ENCODE data around the gene FGFR2.

Gene FGFR2

DNA sequence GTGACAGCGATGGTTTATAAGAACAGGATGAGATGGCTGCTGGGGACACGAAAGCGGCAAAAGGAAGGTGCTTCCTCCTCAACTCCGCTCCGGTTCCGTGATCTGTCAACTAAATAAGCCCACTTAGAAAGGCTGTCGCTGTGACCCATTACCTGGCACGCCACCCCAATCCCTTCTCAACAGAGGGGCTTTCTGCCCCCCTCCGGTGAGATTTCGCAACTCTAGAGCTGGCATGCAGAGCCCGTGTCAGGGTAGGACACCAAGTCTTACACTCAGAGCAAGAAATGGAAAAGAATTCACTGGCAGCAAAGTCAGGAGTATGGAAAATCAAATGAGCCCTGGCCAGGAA is 66.4 kb downstream of the FGFR2 start:
- ChIA-PET POLR2A (no interaction called here), CTCF (no interaction called here)
- TF ChIP-seq, protein P1, sequence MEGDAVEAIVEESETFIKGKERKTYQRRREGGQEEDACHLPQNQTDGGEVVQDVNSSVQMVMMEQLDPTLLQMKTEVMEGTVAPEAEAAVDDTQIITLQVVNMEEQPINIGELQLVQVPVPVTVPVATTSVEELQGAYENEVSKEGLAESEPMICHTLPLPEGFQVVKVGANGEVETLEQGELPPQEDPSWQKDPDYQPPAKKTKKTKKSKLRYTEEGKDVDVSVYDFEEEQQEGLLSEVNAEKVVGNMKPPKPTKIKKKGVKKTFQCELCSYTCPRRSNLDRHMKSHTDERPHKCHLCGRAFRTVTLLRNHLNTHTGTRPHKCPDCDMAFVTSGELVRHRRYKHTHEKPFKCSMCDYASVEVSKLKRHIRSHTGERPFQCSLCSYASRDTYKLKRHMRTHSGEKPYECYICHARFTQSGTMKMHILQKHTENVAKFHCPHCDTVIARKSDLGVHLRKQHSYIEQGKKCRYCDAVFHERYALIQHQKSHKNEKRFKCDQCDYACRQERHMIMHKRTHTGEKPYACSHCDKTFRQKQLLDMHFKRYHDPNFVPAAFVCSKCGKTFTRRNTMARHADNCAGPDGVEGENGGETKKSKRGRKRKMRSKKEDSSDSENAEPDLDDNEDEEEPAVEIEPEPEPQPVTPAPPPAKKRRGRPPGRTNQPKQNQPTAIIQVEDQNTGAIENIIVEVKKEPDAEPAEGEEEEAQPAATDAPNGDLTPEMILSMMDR (IDR thresholded peaks at IDR 0.05; ENCODE audit: control extremely low read depth, extremely low read depth, low read depth, missing control alignments) = no peak
- DNase-seq (ENCODE audit: extremely low spot score) = no peak

DNA sequence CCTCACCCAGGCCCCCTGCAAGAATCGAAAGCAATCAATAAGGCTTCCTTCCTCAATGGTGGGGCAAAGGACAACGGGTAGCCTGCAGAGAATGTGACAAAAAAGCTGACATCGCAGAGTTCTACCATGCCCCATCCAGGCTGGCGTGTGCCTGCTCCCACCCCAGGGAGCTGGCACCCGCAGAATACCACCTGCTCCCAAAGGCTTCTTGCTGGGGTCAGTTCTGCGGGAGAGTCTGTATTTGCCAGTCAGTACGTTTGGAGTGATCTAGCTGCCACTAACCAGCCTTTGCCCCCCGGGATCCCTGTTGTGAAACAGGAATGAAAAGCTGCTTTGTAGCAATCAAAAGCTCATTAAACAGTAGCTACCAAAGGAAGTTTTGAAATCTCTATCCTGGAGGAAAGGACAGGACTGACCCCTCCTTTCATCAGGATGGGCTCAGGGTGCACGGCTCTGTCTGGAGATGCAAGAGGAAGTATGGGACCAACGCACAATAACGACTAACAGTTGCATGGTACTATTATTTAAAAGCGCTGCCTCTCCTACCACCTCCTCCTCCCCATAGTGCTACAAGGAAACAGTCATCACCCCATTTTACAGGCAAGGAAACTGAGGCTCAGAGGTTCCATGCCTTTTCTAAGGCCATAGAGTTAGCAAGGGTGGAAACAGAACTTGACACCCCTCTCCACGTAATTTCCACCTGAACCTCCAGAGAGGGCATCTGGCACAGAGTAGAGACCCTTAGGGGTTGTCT is 67.0 kb downstream of the FGFR2 start:
- TF ChIP-seq, protein P1 (IDR thresholded peaks at IDR 0.05; ENCODE audit: control extremely low read depth, extremely low read depth, low read depth, missing control alignments) = no peak
- ChIA-PET CTCF (no interaction called here), POLR2A (no interaction called here)
- DNase-seq (ENCODE audit: extremely low spot score) = no peak

DNA sequence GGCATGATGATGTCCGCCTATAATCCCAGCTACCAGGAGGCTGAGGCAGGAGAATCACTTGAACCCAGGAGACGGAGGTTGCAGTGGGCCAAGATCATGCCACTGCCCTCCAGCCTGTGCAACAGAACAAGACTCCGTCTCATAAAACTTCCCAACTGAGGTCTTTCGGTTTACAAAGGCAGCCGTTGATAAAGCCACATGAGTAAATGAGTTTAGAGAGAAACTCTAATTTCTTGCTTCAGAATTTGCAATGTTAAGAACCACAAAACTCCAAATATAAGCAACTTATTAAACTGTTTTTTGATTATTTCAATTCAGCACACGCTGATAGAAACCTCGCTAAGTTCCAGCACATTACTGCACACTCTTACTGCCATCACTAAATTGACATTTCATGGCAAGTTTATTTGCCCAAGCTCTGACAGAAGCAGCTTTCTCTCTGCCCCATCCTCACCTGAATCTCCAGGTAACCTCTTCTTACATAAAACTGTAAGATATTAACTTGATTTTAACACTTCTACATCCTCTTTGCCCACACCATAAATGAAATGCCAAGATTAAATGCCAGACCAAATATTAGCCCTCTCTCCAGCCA is 67.7 kb downstream of the FGFR2 start:
- TF ChIP-seq, protein P1 (IDR thresholded peaks at IDR 0.05; ENCODE audit: control extremely low read depth, extremely low read depth, low read depth, missing control alignments) = no peak
- CTCF ChIA-PET = no interaction called here
- POLR2A ChIA-PET = no interaction called here
- no peak for DNase-seq (ENCODE audit: extremely low spot score)

DNA sequence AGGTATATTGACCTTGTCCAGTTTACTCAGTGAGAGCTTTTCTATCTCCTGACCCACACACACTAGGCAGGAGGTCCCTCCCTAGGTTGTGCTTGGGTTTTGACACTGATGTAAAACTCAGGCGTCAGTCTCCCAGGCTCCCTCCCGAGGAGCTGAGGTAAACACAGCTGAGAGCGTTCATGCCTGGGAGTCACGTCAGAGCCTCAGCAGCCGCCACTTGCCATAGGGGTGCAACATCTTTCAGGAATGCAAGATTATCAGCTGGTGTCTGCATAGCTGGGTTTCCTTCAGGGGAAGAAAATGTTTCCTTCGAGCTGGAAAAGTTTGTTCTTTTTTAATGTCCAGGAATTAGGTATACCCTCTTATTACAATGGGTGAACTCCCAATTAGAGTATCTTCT is 70.6 kb downstream of the FGFR2 start:
- POLR2A ChIA-PET = interaction anchor here (0.7 kb wide), 1 partner anchor 13 kb away, joined by 4 read pairs; no protein-coding TSS in a partner anchor
- CTCF ChIA-PET = interaction anchor here (1.2 kb wide), 1 partner anchor 76 kb away, joined by 3 read pairs; no protein-coding TSS in a partner anchor
- TF ChIP-seq, protein P1 (IDR thresholded peaks at IDR 0.05; ENCODE audit: control extremely low read depth, extremely low read depth, low read depth, missing control alignments) = no peak
- no peak for DNase-seq (ENCODE audit: extremely low spot score)

DNA sequence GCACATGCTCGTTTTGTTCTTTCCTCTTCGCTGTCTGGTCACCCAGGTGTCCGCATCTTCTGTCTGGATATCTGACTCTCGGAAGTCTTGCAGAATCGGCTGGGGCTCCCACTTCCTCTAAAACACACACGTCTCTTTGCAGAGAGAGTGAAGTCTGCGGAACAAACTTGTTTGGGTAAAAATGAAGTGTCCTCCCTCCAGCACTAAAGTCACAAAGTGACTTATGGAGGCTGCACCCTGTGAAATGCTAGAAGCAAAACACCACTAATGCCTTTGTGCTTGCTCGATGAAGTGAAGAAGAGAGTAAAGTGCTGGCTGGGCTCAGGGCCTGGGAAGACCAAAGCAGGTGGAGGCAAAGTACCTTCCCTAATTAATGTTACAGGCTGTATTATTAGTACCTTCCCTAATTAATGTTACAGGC is 71.4 kb downstream of the FGFR2 start:
- ChIA-PET POLR2A (no interaction called here), CTCF (no interaction called here)

DNA sequence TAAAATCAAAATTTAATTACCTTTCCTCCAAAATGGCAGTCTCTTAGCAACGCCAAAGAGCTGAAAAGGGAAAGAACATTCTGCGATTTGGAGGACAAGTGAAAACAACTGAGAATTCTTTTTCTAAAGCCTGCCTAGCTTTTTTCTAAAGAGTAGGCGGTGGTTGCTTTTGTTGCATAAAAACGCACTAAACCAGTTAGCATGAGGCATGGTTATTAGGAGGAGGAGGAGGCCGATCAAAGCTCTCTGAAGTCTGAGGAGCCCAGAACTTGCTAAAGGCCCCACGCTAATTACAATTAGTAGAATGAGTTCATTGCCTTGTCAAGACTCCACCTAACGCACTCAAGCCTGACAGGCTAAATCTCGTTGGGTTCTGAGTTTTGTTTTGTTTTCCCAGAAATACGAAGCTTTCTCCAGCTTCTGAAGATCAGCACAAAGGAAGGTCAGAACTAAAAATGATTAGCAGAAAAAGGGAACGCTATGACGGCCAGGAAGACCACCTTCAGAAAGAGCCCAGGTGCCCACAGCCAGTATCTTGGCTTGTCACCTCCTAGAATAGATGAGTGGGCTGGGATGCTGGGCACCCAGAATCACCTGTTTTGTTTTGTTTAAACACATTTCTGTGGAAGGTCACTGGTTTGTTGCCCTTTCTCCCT is 72.0 kb downstream of the FGFR2 start:
- DNase-seq (ENCODE audit: extremely low spot score) = no peak
- CTCF ChIA-PET = no interaction called here
- TF ChIP-seq, protein P1 (IDR thresholded peaks at IDR 0.05; ENCODE audit: control extremely low read depth, extremely low read depth, low read depth, missing control alignments) = no peak
- POLR2A ChIA-PET = no interaction called here

More for the DNA sequence above, 71.4 kb downstream of the FGFR2 start:
- DNase-seq (ENCODE audit: extremely low spot score) = no peak
- TF ChIP-seq, protein P1 (IDR thresholded peaks at IDR 0.05; ENCODE audit: control extremely low read depth, extremely low read depth, low read depth, missing control alignments) = no peak
